ENCODE results near the gene PPIG.
A peak's percentile ranks its signal among the peaks of the same experiment; 100 is the strongest.
"Not testable (repeated sequence)": the region's sequence is repeated elsewhere in the genome, so short reads cannot be mapped to it uniquely, and the experiment has no call there.

Gene PPIG

DNA sequence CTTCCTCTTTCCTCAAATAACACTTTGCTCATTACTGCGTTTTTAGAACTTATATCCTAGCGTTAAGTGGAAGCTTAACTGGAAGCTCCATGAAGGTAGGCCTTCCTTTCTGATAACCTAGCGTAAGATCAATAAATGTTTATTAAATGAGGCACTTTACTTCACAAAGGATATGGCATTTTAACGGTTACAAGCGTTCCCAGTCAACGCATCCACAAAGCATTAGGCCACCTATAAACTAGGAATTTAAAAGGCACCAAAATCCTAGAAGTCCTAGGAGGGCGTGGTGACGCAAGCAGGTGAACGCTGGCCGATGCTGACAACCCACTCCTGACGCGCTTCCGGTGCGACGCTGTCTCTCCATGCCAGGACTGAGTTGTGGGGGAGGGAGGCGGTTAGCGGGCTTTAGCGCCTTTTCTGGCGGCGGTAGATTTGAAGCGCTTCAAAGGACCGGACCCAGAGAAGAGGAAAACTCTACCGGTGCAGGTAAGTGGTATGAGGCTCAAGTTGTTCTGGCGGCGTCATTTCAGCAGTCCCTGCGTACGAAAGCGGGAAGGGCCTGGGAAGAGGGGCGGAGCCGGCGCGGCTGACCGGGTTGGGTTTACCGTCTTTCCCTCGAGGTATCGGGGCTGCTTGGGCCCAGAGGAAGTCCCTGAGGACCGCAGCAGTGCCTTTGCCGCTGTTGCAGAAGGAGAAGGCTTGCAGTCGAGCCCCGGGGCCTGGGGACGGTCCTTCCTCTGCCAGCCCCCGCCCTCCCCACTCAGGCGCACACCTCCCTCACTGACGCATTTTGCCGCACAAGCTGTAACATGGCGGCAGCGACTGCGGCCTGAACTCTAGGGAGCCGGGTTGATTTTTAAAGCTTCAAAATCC, at the start of gene PPIG:
PPIG (plus strand) TSS at position 347 of the 873 bp plus-strand sequence. CDS start 19,691 bp downstream, outside the sequence.
- peak; percentile 48 to 90 (median 84) for DNase-seq

DNA sequence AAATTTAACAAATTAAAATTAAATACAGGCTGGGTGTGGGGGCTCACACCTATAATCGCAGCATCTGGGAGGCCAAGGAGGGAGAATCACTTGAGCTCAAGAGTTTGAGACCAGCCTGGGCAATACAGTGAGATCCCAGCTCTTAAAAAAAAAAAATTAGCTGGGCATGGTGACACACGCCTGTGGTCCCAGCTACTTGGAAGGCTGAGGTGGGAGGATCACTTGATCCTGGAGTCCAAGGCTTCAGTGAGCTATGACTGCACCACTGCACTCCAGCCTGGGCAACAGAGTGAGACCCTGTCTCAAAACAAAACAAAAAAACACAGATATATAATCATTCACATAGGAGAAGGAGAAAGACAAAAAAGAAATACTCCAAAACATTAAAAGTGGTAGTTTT, 44.7 kb upstream of the PPIG start:
- DNase-seq: not testable (repeated sequence)

DNA sequence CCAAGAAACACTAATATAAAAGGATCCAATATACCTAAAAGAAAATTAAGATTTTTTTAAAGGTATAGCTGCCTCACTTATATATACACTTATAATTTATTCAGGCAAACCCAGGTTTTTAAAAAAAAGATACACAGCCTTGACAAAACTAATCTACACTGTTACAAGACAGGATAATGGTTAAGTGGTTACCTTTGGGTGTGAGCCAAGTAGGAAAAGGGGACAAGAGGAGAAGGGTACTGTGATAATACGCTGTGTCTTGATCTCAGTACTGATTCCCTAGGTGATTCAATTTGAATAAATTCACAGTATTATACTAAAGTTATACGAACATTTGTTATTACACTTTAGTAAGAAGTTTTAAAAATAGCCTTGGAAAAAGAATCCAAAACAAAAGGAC, 44.0 kb upstream of the PPIG start:
- DNase-seq: no peak

DNA sequence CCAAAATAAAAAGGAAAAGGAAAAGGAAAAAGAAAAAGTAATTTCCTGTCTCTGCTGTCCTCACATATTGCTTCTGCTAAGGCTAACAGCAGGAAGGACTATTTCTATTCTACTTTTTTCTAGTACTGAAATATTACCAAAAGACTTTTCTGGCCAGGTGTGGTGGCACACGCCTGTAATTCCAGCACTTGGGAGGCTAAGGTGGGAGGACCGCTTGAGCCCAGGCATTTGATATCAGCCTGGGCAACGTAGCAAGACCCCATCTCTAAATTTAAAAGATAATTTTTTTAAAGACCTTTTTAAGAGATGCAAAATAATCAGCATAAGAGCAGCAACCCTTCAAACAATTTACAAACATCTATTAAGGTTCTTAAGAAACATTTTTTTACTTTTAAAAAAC, 41.7 kb upstream of the PPIG start:
- DNase-seq: no peak

DNA sequence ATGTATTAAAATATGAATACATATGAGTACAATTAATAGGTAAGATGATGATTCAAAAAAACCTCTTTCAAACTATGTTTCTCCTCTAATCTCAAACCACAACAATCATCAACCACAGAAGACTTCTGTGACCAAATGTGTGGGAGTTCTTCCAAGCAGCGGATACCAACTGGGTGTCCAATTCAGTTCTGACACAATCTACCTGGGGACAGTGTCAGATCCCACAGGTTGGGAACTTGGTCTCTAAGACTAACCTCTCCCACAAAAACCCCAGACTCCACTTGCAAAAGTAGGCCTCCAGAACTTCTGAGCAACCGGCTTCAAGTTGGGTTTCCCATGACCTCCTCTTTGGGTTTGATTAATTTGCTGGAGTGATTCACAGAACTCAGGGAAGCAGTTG, 37.4 kb upstream of the PPIG start:
- DNase-seq: no peak

DNA sequence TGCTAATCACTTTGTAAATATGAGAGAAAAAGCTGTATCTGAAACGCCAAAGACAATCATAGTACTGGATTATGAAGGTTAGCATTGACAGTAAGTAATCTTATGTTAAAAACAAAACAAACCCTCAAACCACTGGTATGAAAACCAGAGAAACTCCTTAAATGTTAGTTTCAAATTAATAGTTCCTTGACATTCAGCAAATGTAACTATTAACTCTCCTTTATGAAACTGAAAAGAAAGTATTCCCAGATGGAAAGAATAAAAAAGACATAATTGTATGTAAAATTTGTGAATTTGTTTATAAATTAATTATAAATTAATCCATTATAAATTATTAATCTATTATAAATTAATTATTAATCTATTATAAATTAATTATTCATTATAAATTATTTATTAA, 22.8 kb upstream of the PPIG start:
- DNase-seq: no peak

DNA sequence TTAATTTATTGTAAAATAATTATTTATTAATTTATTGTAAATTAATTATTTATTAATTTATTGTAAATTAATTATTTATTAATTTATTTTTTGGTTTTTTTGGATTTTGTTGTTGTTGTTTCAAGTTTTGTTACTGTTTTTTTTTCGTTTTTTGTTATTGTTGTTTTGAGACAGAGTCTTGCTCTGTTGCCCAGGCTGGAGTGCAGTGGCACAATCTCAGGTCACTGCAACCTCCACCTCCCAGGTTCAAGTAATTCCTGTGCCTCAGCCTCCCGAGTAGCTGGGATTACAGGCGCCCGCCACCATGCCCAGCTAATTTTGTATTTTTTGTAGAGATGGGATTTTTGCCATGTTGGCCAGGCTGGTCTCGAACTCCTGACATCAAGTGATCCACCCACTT, 22.1 kb upstream of the PPIG start:
- not testable (repeated sequence) for DNase-seq

DNA sequence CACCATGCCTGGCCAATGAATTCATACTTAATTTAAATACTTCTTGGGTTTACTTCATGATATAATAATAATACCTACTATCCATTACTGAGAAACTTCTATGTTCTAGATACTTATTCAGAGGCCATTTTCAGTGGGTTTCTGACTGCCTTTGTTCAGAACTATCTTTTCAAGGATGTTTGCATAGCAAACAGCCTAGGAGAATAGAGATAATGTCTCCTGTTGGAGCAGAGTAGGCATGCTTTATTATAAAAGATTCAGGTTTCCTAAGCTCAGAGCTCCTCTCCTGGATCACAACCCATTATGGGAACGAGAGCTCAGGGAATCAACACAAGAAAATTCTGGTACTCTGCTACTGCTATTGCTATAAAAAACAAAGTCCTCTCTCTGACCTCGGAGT, 21.6 kb upstream of the PPIG start:
- no peak for DNase-seq

DNA sequence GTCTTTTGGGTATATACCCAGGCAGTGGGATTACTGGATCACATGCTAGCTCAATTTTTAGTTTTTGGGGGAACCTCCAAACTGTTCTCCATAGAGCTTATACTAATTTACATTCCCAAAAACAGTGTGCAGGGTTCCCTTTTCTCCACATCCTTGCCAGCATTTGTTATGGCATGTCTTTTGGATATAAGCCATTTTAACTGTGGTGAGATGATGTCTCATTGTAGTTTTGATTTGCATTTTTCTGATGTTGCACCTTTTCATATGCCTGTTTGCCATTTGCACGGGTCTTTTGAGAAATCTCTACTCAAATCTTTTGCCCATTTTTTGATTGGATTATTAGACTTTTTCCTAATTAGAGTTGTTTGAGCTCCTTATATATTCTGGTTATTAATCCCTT, 18.5 kb upstream of the PPIG start:
- DNase-seq: no peak

DNA sequence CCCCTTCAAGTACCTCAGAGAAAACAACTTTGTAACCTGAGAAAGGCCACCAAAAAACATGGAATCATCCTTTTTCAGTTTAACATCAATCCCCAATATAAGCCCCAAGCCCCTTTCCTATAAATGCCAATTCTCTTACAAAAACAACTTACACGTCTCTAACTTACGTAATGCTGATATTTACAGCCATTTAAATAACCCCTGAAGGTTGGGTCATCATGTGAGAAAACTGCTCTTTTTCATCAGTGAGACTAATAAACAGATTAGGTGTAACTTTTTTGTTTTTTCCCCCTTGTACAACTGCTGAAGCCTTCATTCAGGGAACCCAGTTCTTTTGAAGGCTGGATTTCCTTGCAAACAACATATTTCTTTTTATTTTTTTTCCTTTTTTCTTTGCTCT, 14.2 kb upstream of the PPIG start:
- no peak for DNase-seq

DNA sequence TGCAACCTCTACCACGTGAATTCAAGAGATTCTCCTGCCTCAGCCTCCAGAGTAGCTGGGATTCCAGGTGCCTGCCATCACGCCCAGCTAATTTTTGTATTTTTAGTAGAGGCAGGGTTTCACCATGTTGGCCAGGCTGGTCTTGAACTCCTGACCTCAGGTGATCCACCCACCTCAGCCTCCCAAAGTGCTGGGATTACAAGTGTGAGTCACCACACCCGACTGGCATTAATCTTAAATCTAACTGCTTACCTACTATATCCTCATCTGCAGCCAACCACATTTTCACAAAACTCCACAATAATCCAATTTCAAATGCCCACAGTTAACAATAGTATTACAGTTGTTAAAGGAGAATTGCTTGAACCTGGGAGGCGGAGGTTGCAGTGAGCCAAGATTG, 13.4 kb upstream of the PPIG start:
- DNase-seq: not testable (repeated sequence)

DNA sequence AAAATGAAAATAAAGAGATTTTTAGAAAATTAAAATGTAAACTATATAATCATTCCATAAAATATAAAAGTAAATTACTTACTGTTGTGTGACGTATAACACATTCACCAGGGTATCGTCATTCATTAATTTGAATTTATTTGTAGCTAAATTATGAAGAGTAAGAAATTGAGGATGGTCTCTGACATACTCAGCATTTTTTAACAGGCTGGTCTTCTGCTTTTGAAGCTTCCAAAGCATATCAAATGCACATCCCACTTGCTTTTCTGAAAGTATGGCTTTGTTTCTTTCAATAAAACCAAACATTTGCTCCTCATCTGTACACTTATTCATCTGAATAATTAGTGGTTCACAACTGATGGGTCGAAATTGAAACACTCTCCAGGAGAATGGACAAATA, 12.6 kb upstream of the PPIG start:
- DNase-seq: no peak

DNA sequence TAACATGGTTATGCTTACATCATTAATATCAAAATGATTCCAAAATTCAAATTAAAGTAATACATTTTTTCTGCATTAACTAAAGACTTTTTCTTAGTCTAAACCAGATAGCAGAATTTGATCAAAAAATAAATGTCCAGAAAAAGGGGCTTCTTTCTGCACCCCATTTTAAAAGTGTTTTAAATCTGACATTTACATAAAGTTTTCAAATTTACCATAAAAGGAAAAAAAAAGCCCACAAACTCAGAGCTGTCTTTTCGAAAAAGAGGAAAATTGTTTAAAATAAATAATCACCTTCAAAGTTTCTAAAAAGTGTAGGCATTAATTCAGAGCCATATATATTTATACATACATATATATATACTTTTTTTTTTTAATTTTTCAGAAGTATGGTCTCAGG, 12.0 kb upstream of the PPIG start:
- DNase-seq: no peak

DNA sequence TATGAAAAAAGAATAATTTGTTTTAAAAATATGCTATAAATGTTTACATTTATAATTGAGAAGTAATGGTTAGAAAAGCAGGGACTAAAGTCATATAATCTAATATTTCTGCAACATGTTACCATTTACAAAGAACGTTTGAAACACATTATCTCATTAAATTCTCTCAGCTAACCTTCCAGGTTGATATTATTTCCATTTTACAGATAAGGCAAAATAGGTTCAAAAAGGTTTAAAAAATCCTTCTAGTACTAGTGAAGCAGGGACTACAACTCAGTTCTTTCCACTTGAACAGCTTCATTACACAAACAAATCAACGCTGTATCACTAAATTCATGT, 11.4 kb upstream of the PPIG start:
- DNase-seq: no peak

DNA sequence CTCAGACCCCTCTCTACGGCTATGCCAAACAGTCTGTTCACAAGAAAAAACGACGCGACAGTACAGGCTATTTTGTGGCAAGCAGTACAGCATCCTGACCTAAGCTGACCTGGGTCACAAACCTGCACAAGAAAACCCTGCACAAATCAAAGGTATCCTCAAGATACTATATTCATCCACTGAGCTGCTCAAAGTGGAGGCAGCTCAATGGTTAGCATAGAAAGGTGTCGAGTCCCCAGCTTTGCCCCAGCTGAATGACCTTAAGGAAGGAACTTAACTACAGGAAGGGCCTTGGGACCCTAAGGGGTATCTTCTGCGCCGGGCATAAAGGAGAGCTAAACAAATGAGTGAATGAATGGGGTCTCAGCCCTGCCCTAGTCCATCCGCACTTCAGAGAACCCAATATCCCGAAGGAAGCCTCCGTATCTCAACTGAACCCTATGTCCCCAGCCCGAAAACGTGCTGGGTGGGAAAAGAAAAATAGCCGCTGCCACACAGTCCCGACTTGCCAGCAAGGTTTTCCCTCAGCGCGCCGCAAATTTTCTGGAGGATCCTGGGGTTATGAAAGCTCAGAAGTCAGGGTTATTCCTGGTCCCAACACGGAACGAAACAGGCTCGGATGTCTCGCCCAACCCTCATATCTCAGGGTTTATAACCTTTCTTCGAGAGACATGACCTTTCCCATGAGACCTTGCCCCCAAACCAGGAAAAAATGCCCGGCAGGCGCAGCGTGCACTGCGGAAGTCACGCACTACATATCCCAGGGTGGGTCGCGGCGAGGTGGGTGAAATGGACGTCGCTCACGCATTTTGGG, 10.8 kb upstream of the PPIG start, which contains the start of gene FASTKD1:
FASTKD1 (minus strand) TSS at position 706 of the 814 bp plus-strand sequence. CDS start 1,836 bp downstream, outside the sequence.
- peak; percentile 49 to 93 (median 85) for DNase-seq

DNA sequence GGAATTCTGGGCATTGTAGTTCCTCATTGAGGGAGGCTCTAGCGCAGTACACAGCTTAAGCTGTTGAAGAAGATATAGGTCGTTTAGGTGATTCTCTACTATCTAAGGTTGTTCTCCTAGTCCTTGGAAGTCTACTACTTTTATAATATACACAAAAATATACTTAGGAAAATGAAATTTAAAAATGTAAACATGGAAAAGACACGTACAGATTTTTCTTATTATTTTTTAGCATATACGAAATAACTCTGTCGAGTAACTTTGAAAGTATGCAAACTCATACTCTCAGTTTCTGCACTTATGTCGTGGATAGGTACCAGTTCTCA, 10.2 kb upstream of the PPIG start:
- DNase-seq: no peak

DNA sequence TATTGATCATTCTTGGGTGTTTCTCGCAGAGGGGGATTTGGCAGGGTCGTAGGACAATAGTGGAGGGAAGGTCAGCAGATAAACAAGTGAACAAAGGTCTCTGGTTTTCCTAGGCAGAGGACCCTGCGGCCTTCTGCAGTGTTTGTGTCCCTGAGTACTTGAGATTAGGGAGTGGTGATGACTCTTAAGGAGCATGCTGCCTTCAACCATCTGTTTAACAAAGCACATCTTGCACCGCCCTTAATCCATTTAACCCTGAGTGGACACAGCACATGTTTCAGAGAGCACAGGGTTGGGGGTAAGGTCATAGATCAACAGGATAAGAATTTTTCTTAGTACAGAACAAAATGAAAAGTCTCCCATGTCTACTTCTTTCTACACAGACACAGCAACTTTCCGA, 9.6 kb upstream of the PPIG start:
- DNase-seq: not testable (repeated sequence)

DNA sequence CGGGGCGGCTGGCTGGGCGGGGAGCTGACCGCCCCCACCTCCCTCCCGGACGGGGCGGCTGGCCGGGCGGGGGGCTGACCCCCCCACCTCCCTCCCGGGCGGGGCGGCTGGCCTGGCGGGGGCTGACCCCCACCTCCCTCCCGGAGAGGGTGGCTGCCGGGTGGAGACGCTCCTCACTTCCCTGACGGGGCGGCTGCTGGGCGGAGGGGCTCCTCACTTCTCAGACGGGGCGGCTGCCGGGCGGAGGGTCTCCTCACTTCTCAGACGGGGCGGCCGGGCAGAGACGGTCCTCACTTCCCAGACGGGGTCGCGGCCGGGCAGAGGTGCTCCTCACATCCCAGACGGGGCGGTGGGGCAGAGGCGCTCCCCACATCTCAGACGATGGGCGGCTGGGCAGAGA, 8.9 kb upstream of the PPIG start:
- DNase-seq: not testable (repeated sequence)

DNA sequence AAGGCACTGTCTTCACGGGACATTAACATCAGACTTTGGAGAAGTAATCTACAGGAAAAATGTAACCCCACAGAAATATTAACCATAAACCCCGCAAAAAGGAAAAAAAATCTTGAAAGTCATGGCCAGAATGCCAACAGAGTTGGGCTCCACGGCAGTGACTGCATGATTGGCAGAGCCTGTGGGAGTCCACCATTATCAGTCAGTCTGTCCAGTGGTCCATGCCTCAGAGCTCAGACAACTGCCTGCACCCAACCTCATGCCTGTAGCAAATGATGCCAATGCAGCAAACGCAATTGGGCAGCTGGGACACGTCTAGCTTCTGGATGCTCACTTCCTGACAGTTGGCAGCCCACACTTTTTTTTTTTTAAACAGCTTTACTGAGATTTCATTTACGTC, 5.1 kb upstream of the PPIG start:
- no peak for DNase-seq

DNA sequence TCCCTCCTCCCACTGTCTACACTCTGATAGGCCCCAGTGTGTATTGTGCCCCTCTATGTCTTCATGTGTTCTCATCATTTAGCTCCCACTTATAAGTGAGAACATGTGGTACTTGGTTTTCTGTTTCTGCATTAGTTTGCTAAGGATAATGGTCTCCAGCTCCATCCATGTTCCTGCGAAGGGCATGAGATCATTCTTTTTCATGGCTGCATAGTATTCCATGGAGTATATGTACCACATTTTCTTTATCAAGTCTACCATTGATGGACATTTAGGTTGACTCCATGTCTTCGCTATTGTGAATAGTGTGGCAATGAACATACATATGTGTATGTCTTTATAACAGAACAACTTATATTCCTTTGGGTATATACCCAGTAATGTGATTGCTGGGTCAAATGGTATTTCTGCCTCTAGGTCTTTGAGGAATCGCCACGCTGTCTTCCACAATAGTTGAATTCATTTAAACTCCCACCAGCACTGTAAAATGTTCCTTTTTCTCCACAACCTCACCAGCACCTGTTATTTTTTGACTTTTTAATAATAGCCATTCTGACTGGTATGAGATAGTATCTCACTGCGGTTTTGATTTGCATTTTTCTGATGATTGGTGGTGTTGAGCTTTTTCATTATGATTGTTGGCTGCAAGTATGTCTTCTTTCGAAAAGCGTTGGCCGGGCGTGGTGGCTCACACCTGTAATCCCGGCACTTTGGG, 1.4 kb upstream of the PPIG start:
- DNase-seq: not testable (repeated sequence)

DNA sequence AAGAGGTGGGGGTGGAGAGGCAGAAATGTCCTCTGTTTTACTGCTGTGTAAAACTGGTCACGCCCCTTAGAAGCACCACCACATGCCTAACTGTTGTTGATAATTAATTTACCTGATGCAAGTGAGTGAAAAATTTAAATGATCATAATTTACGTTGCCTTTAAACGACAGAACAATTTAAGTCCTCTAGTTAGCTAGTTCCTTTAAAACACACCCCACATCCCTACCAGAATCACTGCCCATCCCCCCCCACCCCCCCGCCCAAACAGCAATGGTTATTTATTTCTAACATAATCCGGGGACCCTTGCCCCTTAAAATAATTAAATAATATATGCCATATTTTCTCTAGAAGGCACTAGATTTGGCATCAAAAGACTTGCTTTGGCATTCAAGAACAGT, 633 bp upstream of the PPIG start:
- no peak for DNase-seq

DNA sequence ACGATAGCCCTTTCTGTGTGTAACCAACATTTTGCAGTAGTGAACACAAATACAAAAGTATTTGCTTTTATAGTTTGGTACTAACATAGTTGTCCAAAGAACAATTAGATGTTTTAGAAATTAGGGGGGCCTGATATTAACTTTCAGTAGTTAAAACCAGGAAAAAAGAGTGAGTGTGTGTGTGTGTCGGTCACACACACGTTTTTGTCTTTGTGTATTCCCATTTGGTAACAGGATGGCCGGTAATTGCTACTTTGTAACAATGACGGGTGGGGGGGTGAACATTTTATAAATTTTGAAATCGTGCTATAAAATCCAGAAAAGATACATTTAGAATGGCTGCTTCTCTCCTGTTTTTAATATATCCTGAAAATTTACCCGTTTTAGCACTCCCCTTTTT, 1.5 kb downstream of the PPIG start:
- no peak for DNase-seq

DNA sequence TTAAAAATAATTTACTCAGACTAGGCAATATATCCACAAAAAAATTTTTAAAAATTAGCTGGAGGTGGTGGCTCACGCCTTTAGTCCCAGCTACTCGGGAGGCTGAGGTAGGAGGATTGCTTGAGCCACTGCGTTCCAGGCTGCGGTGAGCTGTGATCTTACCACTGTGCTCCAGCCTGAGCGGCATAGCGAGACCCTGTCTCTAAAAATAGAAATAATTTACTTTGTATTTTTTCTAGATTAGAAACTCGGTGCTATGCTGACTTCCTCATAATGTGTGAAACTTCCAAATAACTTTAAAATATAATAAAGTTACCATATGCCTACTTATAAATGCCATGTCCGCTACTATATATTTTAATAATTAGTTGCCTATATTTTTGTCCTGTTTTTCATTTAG, 6.7 kb downstream of the PPIG start:
- no peak for DNase-seq

Data from C1 segment of cervical spinal cord (tissue), 14 donors.